HG02938 (cell line): ENCODE results near the gene CASQ1.

Source experiments
- ATAC-seq: cut with Tn5 transposase; IDR thresholded peaks from one replicate; pipeline ENCODE4 v1.9.1; 2021; ENCODE audit warnings: mild to moderate bottlenecking, moderate library complexity; ENCODE audit not compliant: unreplicated experiment

The CASQ1 gene

GRCh38 chr1:160204526-160205241 is 14.3 kb downstream of the CASQ1 start:
- peak; percentile 48 for ATAC-seq

DNA sequence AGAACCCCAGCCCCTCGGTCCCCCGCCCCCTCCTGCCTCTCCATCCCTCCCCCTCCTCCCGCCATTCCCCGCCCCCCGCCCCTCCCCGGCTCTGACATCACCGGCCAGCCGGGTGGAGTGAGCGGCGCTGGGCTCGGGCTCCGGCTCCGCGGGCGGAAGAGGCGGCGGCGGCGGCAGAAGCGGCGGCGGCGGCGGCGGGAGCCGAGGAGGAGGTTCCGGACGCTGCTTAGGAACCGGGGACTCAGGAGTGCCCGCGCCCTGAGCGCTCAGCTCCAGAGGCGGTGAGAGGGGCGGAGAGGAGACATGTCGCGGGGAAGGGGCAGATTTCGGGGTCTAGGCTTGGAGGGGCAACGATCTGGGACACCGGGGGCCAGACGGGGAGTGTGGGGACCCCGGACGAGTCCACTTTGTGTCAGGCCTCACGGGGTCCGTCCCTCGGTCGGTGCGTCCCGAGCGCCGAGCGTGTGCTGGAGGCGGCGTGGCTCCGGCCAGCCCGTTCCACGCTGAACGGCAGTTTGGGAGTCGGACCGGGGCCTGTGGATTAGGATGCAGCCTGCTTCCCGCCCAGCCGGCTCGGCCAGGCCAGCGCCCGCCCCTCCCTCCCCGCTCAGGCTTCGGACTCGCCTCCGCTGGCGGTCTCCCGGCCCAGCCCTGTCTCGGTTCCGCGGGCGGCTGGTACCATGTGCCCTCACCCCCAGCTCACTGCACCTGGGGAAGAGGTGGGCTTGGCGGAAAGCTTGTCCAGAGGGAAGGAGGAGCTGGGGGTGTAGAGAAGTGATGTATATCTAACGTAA is 15.1 kb downstream of the CASQ1 start, which contains the start of gene PEA15:
TSS of gene PEA15 (plus strand) at position 143 of the 794 bp plus-strand sequence. CDS start 6,161 bp downstream, outside the sequence.
- peak; percentile 42 for ATAC-seq

DNA sequence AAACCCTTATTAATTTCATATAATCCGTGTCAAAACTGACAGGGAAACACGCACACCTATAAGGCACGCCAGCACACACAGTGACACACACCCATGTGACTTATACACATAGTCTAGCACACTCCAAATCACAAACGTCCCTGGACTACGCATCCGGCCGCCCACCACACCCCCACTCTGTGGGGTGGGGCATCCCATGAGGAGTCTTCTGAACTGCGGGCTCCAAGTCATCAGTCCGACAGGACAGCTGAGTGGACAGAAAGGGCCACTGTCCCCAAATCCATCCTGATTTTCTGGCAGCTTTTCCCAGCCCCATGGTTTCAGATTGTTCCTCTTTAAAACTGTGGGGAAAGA is 15.6 kb downstream of the CASQ1 start:
- ATAC-seq = peak; percentile 28

- ATAC-seq = no peak
Observed at GRCh38 chr1:160206421-160207117, 16.2 kb downstream of the CASQ1 start.

- ATAC-seq = no peak
Observed at GRCh38 chr1:160207118-160207650, 16.8 kb downstream of the CASQ1 start.

- no peak for ATAC-seq
Observed at GRCh38 chr1:160207771-160208556, 17.6 kb downstream of the CASQ1 start.

- ATAC-seq = no peak
Observed at GRCh38 chr1:160208557-160209320, 18.4 kb downstream of the CASQ1 start.

GRCh38 chr1:160209321-160210046 is 19.1 kb downstream of the CASQ1 start:
- no peak for ATAC-seq

GRCh38 chr1:160210561-160210960 is 20.2 kb downstream of the CASQ1 start:
- no peak for ATAC-seq

- ATAC-seq = no peak
Observed at GRCh38 chr1:160211046-160211790, 20.8 kb downstream of the CASQ1 start.

DNA sequence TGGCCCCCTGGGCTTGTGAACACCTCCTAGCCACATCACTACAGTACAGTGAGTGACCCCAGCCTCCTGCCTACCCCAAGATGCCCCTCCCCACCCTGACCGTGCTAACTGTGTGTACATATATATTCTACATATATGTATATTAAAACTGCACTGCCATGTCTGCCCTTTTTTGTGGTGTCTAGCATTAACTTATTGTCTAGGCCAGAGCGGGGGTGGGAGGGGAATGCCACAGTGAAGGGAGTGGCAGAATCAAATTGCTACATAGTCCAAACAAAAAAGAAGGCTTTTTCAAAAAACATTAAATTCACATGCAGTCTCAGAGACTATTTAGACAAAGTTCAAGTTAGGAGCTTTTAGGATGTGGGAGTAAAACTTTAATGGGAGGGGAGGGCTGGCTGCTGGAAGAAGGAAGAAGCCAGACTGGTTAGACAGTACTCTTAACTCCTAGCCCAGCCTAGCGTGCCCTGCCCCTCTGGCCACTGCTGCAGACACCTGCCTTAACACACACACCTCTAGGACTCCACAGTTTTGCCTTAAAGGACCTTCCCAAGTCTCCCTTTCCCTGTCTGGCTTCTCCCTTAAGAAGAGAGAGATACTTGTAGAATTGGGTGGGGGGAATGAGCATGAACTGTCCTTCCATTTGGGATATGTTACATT is 24.2 kb downstream of the CASQ1 start:
- no peak for ATAC-seq

DNA sequence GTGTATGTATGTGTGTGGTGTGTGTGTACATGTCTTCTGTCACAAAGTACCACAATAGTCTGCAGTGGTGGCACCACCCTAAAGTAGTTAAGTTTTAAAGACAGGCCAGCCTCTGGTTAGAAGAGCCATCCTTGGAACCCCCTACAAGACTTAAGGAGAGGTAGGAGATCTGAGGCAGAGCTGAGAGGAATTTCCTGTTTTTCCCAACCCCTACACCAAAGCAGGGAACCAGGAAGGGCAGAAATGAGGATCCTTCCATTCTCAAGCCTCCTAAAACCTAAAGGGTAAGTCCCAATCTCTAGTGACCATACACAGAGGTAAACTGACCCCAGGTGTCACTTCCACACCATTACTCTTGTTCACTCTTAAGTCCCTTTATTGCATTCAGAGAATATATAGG is 25.9 kb downstream of the CASQ1 start:
- ATAC-seq = no peak

DNA sequence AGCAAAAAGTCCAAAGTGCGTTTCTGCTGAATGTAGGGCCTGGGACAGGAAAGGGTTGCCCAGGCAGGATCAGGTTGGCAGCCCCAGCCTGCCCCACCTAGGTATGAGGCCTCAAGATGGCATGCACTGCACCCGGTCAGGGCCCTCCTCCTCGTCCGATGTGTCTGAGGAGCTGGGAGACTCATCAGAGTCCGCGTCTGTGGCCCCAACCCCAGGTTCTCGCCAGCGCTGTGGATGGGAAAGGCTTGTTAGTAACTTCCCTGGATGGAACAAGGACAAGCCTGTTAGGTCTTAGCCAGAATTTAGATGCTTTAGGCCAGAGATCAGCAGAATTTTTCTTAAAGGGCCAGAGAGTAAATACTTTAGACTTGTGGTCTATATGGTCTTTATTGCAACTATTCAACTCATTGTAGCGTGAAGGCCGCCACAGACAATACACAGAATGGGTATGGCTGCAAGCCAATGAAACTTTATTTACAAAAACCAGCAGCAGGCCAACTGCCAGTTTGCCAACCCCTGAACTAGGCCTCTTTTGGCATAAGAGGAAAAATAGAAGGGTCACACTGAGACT is 27.2 kb downstream of the CASQ1 start:
- ATAC-seq = no peak

DNA sequence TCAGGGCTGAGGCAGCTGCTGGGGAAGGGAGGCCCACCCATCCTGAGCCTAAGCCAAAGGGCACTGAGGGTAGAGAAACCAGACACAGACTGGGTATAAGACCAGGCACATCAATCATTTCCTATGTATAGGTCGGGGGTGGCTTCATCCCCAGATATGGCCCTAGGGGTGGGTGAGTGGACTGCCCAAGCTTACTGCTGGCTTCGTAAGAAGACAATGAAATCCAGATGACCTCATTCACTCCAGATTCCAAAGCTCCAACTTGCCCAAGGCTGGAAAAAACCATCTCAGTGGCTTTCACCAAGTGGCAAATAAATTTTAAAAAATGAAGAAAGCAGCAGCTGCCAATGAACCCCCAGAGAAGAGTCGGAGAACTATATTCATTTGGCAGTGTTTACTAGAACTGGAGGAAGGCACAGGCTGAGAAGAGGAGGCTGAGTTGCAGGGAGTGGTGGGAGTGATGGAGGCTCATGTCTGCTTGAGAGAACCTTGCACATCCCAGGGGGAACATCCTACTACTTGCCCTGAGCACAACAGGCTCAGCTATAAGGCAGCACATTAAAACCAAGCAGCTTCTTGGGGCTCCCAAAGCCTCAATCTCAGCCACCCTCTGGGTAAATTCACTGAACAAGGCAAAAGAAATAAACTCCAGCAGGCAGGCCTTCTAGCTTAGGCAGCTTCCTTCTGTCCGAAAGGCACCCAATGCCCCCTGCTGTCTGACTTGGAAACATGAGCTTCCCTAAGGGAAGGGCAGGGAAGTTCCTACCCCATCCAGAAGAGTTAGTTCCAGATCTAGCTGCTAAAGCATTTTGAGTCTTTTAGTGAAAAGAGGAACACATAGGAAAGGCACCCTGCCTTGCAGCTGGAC is 28.9 kb downstream of the CASQ1 start:
- no peak for ATAC-seq

DNA sequence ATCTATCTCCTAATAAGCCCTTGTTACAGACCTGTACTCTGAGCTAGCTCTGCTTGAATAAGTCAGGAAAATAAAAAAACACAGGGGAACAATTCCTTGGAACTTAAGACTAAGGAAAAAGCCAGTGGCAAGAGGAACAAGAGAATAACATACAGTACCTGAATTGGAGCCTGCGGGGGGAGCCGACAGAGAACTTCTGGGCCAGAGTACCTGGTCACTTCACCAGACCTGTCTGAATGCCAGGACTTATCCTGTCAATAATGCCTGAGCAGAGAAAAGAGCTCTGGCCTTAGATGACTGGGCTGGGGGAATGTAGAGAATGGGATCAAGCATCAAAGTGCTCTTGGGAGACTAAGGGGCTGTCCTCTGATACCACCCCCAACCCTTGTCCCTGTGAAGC is 29.9 kb downstream of the CASQ1 start:
- ATAC-seq = no peak

DNA sequence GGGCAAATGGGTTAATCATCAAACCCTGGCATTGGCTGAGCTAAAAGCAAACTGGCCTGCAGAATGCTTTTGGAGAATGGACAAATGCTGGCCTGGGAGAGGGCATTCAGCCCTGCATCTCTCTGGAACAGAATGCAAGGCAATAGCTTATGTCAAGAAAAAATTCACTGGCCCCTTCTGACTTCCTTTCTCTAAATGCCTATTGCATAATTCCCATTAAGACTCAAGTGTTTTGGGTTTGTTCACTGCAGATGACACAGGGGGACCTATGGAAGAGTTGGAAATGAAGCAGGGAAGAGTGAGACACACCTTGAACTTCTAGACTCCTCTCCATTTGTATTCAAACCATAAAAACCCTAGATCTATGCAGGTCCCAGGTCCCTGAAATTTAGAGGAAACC is 30.7 kb downstream of the CASQ1 start:
- no peak for ATAC-seq

DNA sequence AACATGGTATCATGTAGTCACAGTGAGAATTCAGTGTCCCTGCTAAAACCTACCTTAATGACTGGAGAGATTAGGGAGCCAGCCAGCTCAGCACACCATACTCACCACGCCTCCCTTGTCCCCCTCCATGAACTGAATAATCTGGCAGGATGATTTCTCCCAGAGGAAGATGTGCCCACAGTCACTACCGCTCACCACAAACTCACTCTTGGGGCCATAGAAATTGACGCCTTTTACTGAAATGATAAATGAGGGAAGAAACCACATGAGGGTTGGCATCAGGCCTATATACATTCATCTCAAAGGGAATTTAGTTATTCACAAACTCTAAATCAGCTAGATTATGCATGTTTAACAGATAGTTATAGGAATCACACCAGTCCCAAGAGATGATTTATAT is 32.2 kb downstream of the CASQ1 start:
- ATAC-seq = no peak
